Liver (tissue), 9 donors: ENCODE data around the gene JAK1. TPM values are rescaled to one million over a fixed set of nuclear protein-coding genes. Genes with fewer than 3 reads are reported as not detected.
"Not testable (repeated sequence)": the region's sequence is repeated elsewhere in the genome, so short reads cannot be mapped to it uniquely, and the experiment has no call there.

Experiments
- DNase-seq: peaks from one replicate; pipeline ENCODE4 v3.0.0-alpha.2; 2017; ENCODE audit warnings: low spot score
- H3K27ac ChIP-seq, 2 donors: one replicate each; pipeline ENCODE4 v1.7.0; 2013; ENCODE audit warnings: inconsistent platforms in 2 of 2, low read length in 2 of 2, control low read depth in 1 of 2, low read depth in 1 of 2, mild to moderate bottlenecking in 1 of 2
- H3K27me3 ChIP-seq, 4 donors: one replicate each; pipeline versions ENCODE4 v1.6.1 to v1.7.0; 2013; ENCODE audit warnings: low read length in 3 of 4, inconsistent platforms in 1 of 4, mild to moderate bottlenecking in 1 of 4, moderate library complexity in 1 of 4; ENCODE audit not compliant: control insufficient read depth in 4 of 4, insufficient read depth in 4 of 4
- H3K36me3 ChIP-seq, 4 donors: one replicate each; pipeline versions ENCODE4 v1.6.1 to v1.7.0; 2013; ENCODE audit warnings: low read length in 3 of 4, mild to moderate bottlenecking in 3 of 4, low read depth in 1 of 4, moderate library complexity in 1 of 4; ENCODE audit not compliant: control insufficient read depth in 4 of 4, insufficient read depth in 3 of 4
- H3K4me1 ChIP-seq, 4 donors: one replicate each; pipeline versions ENCODE4 v1.6.1 to v1.7.0; 2013; ENCODE audit warnings: low read length in 3 of 4, mild to moderate bottlenecking in 3 of 4, moderate library complexity in 1 of 4; ENCODE audit not compliant: control insufficient read depth in 4 of 4, insufficient read depth in 4 of 4
- H3K4me3 ChIP-seq, 3 donors: one replicate each; pipeline versions ENCODE4 v1.6.1 to v1.7.0; 2013; ENCODE audit warnings: low read length in 3 of 3, control low read depth in 1 of 3, low read depth in 1 of 3, mild to moderate bottlenecking in 1 of 3
- H3K9ac ChIP-seq, 2 donors: one replicate each; pipeline ENCODE4 v1.7.0; 2013; ENCODE audit warnings: low read length in 2 of 2, mild to moderate bottlenecking in 2 of 2, moderate library complexity in 2 of 2, control low read depth in 1 of 2, low read depth in 1 of 2
- H3K9me3 ChIP-seq, 4 donors: one replicate each; pipeline versions ENCODE4 v1.6.1 to v1.7.0; 2013; ENCODE audit warnings: low read length in 3 of 4; ENCODE audit not compliant: control insufficient read depth in 4 of 4
- ATF3 ChIP-seq: IDR thresholded peaks from 2 replicates; pipeline ENCODE4 v1.6.1; 2016; ENCODE audit warnings: antibody characterized with exemption
- CTCF ChIP-seq: fragments of 150-350 bp; IDR thresholded peaks from 2 replicates; pipeline ENCODE4 v1.5.1; 2017; ENCODE audit warnings: improper control_type of control experiment, low read depth, low read length; ENCODE audit not compliant: missing input control
- EGR1 ChIP-seq, 2 donors: IDR thresholded peaks; 2 replicates each; pipeline ENCODE4 v1.6.1; 2016 to 2018; ENCODE audit warnings: antibody characterized with exemption in 2 of 2, low read depth in 2 of 2
- FOXA1 ChIP-seq: IDR thresholded peaks from 2 replicates; pipeline ENCODE4 v1.6.1; 2016; ENCODE audit warnings: antibody characterized with exemption
- GABPA ChIP-seq, 2 donors: IDR thresholded peaks in 1 of 2; conservative IDR thresholded peaks in 1 of 2; 2 replicates each; pipeline ENCODE4 v1.6.1; 2016; ENCODE audit warnings: antibody characterized with exemption in 2 of 2, mild to moderate bottlenecking in 1 of 2, moderate library complexity in 1 of 2
- HNF4A ChIP-seq, 2 donors: conservative IDR thresholded peaks; 2 replicates each; pipeline ENCODE4 v1.6.1; 2016; ENCODE audit warnings: antibody characterized with exemption in 2 of 2, mild to moderate bottlenecking in 2 of 2
- HNF4G ChIP-seq: IDR thresholded peaks from 2 replicates; pipeline ENCODE4 v1.6.1; 2016; ENCODE audit warnings: antibody characterized with exemption
- MAX ChIP-seq: IDR thresholded peaks from 2 replicates; pipeline ENCODE4 v1.6.1; 2016; ENCODE audit warnings: antibody characterized with exemption
- NR2F2 ChIP-seq: IDR thresholded peaks from 2 replicates; pipeline ENCODE4 v1.6.1; 2016; ENCODE audit warnings: antibody characterized with exemption
- REST ChIP-seq: IDR thresholded peaks from 2 replicates; pipeline ENCODE4 v1.6.1; 2016; ENCODE audit warnings: antibody characterized with exemption, mild to moderate bottlenecking
- SP1 ChIP-seq: IDR thresholded peaks from 2 replicates; pipeline ENCODE4 v1.6.1; 2018; ENCODE audit warnings: antibody characterized with exemption, mild to moderate bottlenecking
- TAF1 ChIP-seq: conservative IDR thresholded peaks from 2 replicates; pipeline ENCODE4 v1.6.1; 2016; ENCODE audit warnings: antibody characterized with exemption, mild to moderate bottlenecking
- YY1 ChIP-seq: IDR thresholded peaks from 2 replicates; pipeline ENCODE4 v1.6.1; 2016; ENCODE audit warnings: antibody characterized with exemption, mild to moderate bottlenecking
- ZBTB33 ChIP-seq: IDR thresholded peaks from 2 replicates; pipeline ENCODE4 v1.6.1; 2016; ENCODE audit warnings: antibody characterized with exemption
- WGBS: extraction: QIAGEN DNeasy Blood & Tissue Kit; methylation state at CpG from one replicate; pipeline ENCODE4 v1.1.7; 2013; 5-methylcytosine and 5-hydroxymethylcytosine counted together
- polyA plus RNA-seq, 2 donors: library from polyadenylated mRNA; stranded (reverse) in 1 of 2; unstranded in 1 of 2; fragments of 200-250 nt in 1 of 2; fragments of >200 nt in 1 of 2; fragmentation: Nextera tagmentation in 1 of 2; extraction: Ambion mirVana in 1 of 2; gene quantifications; one replicate each; pipeline versions ENCODE4 v1.2.1 to v1.2.3, GENCODE V29; 2013 to 2015
- total RNA-seq, 2 donors: library from RNA; depleted of rRNA; stranded (reverse); fragments of >200 nt; gene quantifications; one replicate each; pipeline ENCODE4 v1.2.3, GENCODE V29; 2014
- donor health status: healthy.
- donor health status: healthy.
- donor health status: healthy.
- donor health status: healthy.
- donor health status: healthy.

Gene JAK1
- total and polyA plus RNA-seq, 4 donors = 24.1 to 68.6 (median 34.5) TPM

- TF ChIP-seq REST (no peak), SP1 (peak; percentile 37)
Measured at GRCh38 chr1:64933296-64934070, 32.9 kb downstream of the JAK1 start (continued).

- H3K4me3 ChIP-seq = no peak overlapping the region
- WGBS = 49% methylated on average over 4 of the region's 4 CpGs
- no peak for DNase-seq
- H3K9me3 ChIP-seq = no peaks in the 10 kb centered on the region
- H3K27me3 ChIP-seq = no peaks in the 10 kb centered on the region
- no peak for TF ChIP-seq MAX
- no peak for TF ChIP-seq FOXA1
- no peak for TF ChIP-seq HNF4A (conservative IDR thresholded peaks at IDR 0.05)
- no peak for TF ChIP-seq ATF3
- no peak for TF ChIP-seq YY1
- no peak for TF ChIP-seq GABPA (IDR thresholded peaks at IDR 0.05 in 1 of 2, conservative IDR thresholded peaks at IDR 0.05 in 1 of 2)
- TF ChIP-seq TAF1 = no peak
- no peak for TF ChIP-seq REST
- TF ChIP-seq CTCF = no peak
- no peak for TF ChIP-seq ZBTB33
- no peak for TF ChIP-seq HNF4G
- TF ChIP-seq EGR1 (IDR thresholded peaks at IDR 0.05; ENCODE audit: low read depth in 2 of 2) = no peak
- no peak for TF ChIP-seq NR2F2
- no peak overlapping the region for H3K9ac ChIP-seq
- peaks cover 13 to 40% (median 27%) of the 10 kb centered on the region in 4 donors for H3K4me1 ChIP-seq
- peak overlapping the region; percentile 72 to 81 for H3K27ac ChIP-seq
- no peaks in the 10 kb centered on the region for H3K36me3 ChIP-seq
Measured at GRCh38 chr1:64932962-64933295, 33.4 kb downstream of the JAK1 start.

- not testable (repeated sequence) for DNase-seq, H3K9me3 ChIP-seq, H3K9ac ChIP-seq, H3K27me3 ChIP-seq, H3K27ac ChIP-seq, H3K36me3 ChIP-seq, H3K4me3 ChIP-seq
- H3K4me1 ChIP-seq = peaks cover 6 to 25% (median 19%) of the 10 kb centered on the region in 4 donors
Measured at GRCh38 chr1:64930640-64931039, 35.7 kb downstream of the JAK1 start.
